ENCODE data around the gene GATA1.

DNA sequence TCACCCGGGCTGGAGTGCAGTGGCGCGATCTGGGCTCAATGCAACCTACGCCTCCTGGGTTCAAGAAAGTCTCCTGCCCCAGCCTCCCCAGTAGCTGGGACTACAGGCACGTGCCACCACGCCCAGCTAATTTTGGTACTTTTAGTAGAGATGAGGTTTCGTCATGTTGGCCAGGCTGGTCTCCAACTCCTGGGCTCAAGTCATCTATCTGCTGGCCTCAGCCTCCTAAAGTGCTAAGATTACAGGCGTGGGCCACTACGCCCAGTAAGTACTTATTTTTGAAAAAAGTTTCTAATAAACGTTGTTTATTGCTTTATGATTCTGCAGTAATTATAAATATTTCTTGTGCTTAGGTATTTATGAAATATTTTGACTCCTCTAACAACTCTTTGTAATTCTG, 53.3 kb downstream of the GATA1 start:
- TF ChIP-seq, protein P1, sequence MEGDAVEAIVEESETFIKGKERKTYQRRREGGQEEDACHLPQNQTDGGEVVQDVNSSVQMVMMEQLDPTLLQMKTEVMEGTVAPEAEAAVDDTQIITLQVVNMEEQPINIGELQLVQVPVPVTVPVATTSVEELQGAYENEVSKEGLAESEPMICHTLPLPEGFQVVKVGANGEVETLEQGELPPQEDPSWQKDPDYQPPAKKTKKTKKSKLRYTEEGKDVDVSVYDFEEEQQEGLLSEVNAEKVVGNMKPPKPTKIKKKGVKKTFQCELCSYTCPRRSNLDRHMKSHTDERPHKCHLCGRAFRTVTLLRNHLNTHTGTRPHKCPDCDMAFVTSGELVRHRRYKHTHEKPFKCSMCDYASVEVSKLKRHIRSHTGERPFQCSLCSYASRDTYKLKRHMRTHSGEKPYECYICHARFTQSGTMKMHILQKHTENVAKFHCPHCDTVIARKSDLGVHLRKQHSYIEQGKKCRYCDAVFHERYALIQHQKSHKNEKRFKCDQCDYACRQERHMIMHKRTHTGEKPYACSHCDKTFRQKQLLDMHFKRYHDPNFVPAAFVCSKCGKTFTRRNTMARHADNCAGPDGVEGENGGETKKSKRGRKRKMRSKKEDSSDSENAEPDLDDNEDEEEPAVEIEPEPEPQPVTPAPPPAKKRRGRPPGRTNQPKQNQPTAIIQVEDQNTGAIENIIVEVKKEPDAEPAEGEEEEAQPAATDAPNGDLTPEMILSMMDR (IDR thresholded peaks at IDR 0.05): no peak
- no peak for TF ChIP-seq POLR2A (IDR thresholded peaks at IDR 0.05)

Measured in uterus (tissue), 2 donors.